GM18526 (cell line): ENCODE measurements around the gene C4orf36.

Experiments
- POLR2A ChIP-seq: IDR thresholded peaks from 3 replicates; pipeline ENCODE4 v1.6.1; 2011; ENCODE audit not compliant: insufficient read length; ENCODE audit errors: extremely low read depth

The C4orf36 gene

DNA sequence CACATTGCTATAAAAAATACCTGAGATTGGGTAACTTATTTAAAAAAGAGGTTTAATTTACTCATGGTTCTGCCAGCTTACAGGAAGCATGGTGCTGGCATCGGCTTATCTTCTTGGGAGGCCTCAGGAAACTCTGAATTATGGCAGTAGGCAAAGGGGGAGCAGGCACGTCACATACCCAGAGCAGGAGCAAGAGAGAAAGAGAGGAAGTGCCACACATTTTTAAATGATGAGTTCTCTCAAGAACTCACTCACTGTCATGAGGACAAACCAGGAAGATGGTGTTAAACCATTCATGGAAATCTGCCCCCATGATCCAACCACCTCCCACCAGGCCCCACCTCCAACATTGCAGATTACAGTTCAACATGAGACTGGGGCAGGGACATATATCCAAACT is 32.6 kb upstream of the C4orf36 start:
- TF ChIP-seq POLR2A, result no peak

DNA sequence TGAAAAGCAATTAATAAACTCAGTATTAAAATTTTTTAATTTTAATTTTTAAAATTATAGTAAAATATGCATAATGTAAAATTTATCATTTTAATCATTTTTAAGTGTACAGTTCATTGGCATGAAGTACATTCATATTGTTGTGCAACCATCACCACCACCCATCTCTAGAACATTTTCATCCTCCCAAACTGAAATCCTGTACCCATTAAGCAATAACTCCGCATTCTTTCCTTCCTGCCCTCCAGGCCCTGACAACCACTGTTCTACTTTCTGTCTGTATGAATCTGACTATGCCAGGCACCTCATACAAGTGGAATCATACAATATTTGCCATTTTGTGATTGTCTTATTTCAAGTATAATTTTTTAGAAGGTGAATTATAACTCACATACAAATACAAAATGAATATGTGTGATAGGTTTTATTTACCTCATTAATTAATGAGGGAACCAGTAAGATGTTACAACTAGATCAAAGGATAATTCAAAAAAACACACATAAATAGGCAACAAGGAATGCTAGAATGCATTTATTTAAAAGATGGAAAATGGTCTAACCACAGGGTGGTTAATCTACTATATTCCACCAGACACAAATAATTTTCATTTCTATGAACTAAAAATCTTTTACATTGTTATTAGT is 29.5 kb upstream of the C4orf36 start:
- TF ChIP-seq POLR2A, result no peak

DNA sequence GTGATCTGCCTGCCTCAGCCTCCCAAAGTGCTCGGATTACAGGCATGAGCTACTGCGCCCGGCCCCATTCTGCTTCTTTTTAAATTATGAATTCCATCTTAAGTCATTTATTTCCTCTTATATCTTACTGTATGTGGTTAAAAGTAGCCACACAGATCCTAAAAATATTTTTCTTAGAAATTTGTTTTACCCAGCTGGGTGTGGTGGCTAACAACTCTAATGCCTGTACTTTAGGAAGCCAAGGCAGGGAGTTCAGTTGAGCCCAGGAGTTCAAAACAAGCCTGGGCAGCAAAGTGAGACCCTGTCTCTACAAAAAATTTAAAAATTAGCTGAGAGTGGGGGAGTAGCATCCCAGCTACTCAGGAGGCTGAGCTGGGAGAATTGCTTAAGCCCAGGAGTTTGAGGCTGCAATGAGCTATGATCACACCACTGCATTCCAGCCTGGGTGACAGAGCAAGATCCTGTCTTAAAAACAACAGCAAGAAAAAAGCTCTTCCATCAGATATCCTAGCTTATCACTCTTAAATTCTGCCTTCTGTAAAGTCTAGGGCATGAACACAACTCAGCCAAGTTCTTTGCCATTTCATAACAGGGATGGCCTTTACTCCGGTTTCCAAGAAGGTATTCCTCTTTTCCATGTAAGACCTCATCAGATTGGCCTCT is 27.5 kb upstream of the C4orf36 start:
- TF ChIP-seq POLR2A, result no peak

DNA sequence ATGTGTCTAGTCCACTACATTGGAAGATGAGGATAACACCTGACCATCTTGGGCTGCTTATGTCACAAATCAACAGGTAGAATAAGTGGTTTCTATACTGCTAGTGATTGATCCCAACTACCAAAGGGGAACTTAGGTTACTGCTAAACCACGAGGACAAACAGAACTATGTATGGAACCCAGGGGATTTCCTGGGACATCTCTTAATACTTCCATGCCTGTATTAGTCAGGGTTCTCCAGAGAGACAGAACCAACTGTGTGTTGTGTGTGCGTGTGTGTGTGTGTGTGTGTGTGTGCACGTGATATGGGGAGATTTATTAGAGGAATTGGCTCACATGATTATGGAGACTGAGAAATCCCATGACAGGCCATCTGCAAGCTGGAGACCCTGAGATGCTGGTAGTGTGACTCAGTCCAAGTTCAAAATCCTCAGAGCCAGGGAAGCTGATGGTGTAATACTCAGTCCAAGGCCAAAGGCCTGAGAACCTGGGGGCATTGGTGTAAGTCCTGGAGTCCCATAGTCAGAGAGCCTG is 26.4 kb upstream of the C4orf36 start:
- no peak for TF ChIP-seq POLR2A

DNA sequence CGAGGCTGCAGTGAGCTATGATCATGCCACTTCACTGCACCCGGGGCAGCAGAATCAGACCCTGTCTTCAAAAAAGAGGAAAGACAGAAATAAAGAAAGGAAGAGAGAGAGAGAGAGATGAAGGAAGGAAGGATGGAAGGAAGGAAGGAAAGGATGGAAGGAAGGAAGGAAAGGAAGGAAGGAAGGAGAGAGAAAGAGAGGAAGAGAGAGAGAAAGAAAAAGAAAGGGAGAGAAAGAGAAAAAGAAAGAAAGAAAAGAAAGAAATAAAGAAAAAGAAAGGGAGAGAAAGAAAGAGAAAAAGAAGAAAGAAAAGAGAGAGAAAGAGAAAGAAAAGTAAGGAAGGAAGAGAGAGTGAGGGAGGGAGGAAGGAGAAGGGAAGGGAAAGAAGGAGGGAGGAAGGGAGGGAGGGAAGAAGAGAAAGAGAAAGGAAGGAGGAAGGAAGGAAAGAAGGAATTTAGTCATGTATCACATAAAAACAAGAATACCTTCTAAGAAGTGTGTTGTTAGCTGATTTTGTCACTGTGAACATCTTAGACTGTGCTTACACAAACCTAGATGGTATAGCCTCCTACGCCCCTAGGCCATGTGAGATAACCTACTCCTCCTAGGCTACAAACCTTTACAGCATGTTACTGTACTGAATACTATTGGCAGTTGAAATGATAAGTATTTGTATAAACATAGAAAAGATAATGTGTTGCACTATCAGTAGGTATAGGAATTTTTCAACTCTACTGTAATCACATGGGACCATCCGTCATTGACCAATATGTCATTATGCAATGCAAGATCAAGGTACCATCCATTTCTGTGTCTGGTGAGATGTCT is 25.2 kb upstream of the C4orf36 start:
- TF ChIP-seq POLR2A, result no peak

DNA sequence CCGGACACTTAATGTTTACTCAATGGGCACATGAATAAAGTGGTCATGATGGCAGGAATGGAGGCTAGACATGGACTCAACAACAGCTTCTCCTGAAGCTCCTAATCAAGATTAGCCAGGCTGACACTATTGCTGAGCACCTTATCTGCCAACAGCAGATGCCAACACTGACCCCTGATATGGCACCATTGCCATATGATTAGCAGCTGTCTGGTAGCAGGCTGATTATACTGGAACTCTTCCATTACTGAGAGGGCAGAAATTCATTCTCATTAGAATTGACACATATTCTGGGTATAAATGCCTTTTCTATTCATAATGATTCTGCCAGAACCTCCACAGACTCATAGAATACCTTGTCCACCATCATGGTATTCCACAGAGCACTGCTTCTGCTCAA is 24.2 kb upstream of the C4orf36 start:
- TF ChIP-seq POLR2A, result no peak

DNA sequence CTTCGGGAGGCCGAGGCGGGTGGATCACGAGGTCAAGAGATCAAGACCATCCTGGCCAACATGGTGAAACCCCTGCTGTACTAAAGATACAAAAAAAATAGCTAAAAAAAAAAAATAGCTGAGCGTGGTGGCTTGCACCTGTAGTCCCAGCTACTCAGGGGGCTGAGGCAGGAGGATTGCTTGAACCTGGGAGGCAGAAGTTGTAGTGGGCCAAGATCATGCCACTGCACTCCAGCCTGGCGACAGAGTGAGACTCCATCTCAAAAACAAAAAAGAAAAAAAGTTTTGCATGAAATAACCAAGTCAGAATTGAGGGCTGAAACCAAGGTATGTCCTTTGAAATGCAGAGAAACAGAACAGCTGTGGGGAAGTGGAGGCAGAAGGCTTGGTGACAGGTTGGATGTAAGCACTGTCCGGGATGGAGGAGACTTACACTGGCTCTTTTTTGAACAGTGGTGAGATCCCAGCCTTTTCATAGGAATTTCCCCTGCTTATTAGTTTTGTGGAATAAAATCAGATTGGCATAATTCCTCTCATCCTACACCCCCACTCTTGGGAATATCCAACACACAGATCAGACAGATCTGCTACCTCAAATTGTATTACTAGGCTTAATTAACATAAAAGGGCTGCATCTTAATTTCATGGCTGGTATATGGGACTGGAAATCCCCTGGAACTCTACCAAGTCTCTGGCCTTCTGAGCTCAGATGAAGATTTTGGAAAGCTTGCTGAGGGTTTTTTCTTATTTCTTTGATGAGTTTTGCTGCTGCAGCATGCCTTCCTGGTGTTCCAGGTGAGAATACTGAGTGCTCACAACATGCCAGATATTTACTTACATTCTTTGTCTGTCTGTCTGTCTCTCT is 18.8 kb upstream of the C4orf36 start:
- TF ChIP-seq POLR2A, result no peak

DNA sequence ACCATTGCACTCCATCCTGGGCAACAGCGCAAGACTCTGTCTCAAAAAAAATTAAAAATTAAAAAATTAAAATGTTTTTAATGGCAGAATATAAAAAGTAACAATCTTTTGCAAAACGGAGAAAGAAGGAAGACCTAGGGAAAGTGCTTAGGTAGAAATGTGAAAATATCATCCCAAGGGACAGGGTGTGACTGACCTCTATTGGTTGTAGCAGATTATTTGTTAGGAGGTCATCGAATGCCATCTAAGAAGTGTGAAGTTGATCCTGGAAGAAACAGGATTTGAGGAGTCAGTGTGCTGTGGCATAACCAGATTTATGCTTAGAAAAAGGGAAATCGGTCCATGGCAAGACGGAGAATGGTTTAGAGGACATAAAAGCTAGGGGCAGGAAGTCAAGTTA is 18.1 kb upstream of the C4orf36 start:
- no peak for TF ChIP-seq POLR2A

DNA sequence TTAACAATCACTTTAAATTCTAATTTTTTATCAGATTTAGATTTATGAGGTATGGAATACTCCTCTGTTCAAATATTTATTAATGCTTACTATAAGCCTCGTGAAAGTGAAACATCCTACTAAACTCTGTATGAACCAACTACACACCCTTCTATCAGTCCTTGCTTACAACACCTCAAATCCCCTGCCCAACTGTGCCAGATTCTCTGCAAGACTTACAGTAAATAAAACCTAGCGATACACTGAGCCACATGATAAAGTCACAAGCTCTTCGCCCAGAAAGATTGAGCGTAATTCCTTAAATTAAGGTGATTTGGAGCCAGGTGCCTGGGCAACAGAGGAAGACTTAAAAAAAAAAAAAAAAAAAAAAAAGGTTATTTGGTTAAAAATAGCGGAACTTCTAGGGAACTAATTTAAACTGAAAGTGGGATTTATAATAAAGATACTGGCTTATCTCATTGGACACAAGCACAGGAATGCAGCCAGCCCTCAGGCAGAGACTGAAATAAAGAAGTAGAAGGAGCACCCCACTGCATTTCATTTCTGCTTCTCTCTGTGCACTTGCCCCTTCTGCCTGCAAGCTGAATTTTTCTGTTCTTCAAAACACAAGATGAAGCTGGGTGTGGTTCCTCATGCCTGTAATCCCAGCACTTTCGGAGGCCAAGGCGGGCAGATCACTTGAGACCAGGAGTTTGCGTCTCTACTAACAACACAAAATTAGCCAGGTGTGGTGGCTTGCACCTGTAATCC is 17.5 kb upstream of the C4orf36 start:
- no peak for TF ChIP-seq POLR2A

DNA sequence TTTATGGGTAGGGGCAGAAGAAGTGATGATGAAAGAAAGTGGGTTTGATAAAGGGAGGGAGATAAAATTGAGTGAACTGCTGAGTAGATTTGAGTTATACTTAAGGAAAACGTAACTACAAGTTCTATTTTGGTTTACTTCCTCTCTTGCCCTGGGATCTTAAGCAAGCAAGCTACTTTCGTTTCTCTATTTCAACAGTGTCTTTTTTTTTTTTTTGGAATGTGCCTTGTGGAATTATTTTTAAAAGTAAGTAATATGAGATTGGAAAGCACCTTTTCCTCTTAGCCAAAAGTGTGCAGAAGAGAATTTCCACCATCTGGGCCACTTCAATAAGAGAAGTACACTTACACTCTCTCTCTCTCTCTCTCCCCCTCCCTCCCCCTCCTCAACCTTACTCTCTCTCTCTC is 16.0 kb upstream of the C4orf36 start:
- no peak for TF ChIP-seq POLR2A

DNA sequence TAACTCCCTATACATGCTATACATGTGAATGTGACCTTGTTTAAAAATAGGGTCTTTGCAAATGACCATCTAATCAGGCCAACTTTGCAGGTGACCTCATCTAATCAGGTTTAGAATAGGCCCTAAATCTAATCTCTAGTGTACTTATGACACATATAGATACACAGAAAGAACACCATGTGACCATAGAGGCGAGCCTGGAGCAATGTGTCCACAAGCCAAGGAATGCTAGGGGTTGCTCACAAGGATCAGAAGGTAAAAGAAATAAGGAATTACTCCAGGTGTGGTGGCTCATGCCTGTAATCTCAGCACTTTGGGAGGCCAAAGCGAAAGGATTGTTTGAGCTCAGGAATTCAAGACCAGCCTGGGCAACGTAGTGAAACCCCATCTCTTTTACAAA is 9.6 kb upstream of the C4orf36 start:
- no peak for TF ChIP-seq POLR2A

DNA sequence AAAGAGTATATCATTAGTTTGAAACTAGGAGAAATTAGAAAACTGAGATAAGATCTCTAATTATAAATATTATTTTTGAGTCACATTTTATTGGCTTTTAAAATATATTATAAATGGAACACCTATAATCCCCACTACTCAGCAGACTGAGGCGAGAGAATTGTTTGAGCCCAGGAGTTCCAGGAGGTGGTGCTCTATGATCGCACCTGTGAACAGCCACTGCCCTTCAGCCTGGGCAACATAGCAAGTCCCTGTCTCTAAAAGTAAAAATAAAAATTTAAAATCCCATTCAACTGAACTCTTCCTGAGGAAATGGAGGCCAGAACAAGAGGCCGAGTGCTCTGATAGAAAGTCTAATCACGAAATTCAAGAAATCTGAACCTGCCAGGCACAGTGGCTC is 6.3 kb upstream of the C4orf36 start:
- no peak for TF ChIP-seq POLR2A

DNA sequence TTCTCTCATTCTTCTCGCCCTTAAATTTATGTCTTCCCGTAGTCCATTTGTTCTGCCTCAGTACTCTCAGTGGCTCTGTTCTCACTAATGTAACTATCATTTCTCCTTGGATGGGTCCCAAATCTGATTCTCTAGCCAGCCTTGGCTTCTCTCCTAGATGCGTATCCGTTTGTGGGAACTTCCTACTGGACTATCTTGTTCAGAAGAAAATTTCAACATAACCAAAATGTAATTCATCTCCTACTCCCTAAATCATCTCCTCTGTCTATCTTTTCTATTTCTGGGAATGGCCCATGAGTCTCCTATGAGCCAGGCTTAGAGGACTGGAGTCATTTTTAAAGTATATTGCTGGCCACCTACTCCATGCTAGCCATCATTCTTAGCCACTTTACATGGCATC is 4.4 kb upstream of the C4orf36 start:
- TF ChIP-seq POLR2A, result no peak
